Keratinocyte (primary cell): ENCODE data around the gene DHFR. TPM values are rescaled to one million over a fixed set of nuclear protein-coding genes. Genes with fewer than 3 reads are reported as not detected.

ENCODE experiments used
- DNase-seq: peaks from one replicate; pipeline ENCODE4 v3.0.0-alpha.2; 2011; ENCODE audit warnings: low read depth, missing footprints, low spot score
- FAIRE-seq: peaks from 2 replicates; lab custom pipeline; 2011; peaks lifted over from hg19 to GRCh38; lab: Jason Lieb, UNC
- H2AFZ ChIP-seq: 2 replicates; pipeline ENCODE4 v1.6.0; 2012; ENCODE audit warnings: low read length, control low read depth, inconsistent platforms; ENCODE audit not compliant: control insufficient read depth
- H3K27ac ChIP-seq: 2 replicates; pipeline ENCODE4 v1.5.1; 2011; ENCODE audit warnings: low read length; ENCODE audit not compliant: control insufficient read depth, insufficient read depth
- H3K27me3 ChIP-seq: 3 replicates; pipeline ENCODE4 v1.6.0; 2011; ENCODE audit warnings: low read length; ENCODE audit not compliant: control insufficient read depth, insufficient read depth; ENCODE audit errors: extremely low read depth
- H3K36me3 ChIP-seq, 2 experiments: 2 replicates in 1 of 2; 3 replicates in 1 of 2; pipeline ENCODE4 v1.5.1; 2011; ENCODE audit warnings: low read length in 2 of 2, mild to moderate bottlenecking in 1 of 2; ENCODE audit not compliant: control insufficient read depth in 2 of 2, insufficient read depth in 2 of 2; ENCODE audit errors: extremely low read depth in 1 of 2
- H3K4me1 ChIP-seq: 3 replicates; pipeline ENCODE4 v1.5.1; 2011; ENCODE audit warnings: low read length; ENCODE audit not compliant: control insufficient read depth, insufficient read depth; ENCODE audit errors: extremely low read depth
- H3K4me2 ChIP-seq: 3 replicates; pipeline ENCODE4 v1.6.0; 2011; ENCODE audit warnings: low read depth, low read length; ENCODE audit not compliant: control insufficient read depth, insufficient read depth; ENCODE audit errors: extremely low read depth
- H3K4me3 ChIP-seq, 3 experiments: fragments of 200-600 bp in 1 of 3; sonication (generic) in 1 of 3; 2 replicates in 2 of 3; 3 replicates in 1 of 3; pipeline ENCODE4 v1.5.1; 2011 to 2016; ENCODE audit warnings: low read length in 3 of 3, mild to moderate bottlenecking in 3 of 3, control low read depth in 2 of 3, inconsistent platforms in 1 of 3, low read depth in 1 of 3, mixed read lengths in 1 of 3, mixed run types in 1 of 3, moderate library complexity in 1 of 3; ENCODE audit not compliant: control insufficient read depth in 2 of 3, insufficient read depth in 2 of 3; ENCODE audit errors: extremely low read depth in 1 of 3
- H3K79me2 ChIP-seq: 2 replicates; pipeline ENCODE4 v1.6.0; 2012; ENCODE audit warnings: low read length; ENCODE audit not compliant: control insufficient read depth, insufficient read depth
- H3K9ac ChIP-seq: 3 replicates; pipeline ENCODE4 v1.6.0; 2011; ENCODE audit warnings: low read length; ENCODE audit not compliant: control insufficient read depth, insufficient read depth; ENCODE audit errors: extremely low read depth
- H3K9me1 ChIP-seq: 3 replicates; pipeline ENCODE4 v1.6.0; 2011; ENCODE audit warnings: low read length; ENCODE audit not compliant: control insufficient read depth, insufficient read depth; ENCODE audit errors: extremely low read depth
- H3K9me3 ChIP-seq: 2 replicates; pipeline ENCODE4 v1.5.1; 2012; ENCODE audit warnings: low read depth, low read length; ENCODE audit not compliant: control insufficient read depth
- H4K20me1 ChIP-seq: 3 replicates; pipeline ENCODE4 v1.6.0; 2011; ENCODE audit warnings: low read length; ENCODE audit not compliant: control insufficient read depth, insufficient read depth; ENCODE audit errors: extremely low read depth
- CTCF ChIP-seq, 3 experiments: IDR thresholded peaks in 1 of 3; conservative IDR thresholded peaks in 1 of 3; optimal IDR thresholded peaks in 1 of 3; 2 replicates in 2 of 3; 3 replicates in 1 of 3; pipeline versions ENCODE3 to v1.5.1; 2011; ENCODE audit warnings: low read length in 3 of 3, mild to moderate bottlenecking in 3 of 3, moderate library complexity in 2 of 3, control low read depth in 1 of 3, inconsistent platforms in 1 of 3; ENCODE audit not compliant: insufficient read depth in 2 of 3; ENCODE audit errors: extremely low read depth in 1 of 3
- EZH2 ChIP-seq: IDR thresholded peaks from one replicate; pipeline ENCODE4 v1.6.1; 2012; ENCODE audit warnings: inconsistent platforms, mild to moderate bottlenecking, low read length, moderate library complexity
- dilution Hi-C: fragments of 300-500 bp; cut with MboI; formaldehyde crosslinking; loops from one replicate; pipeline ENCODE4 v1.7.0; 2020; ENCODE audit warnings: low sequenced_read_pairs; ENCODE audit not compliant: extremely low pct_ligation_motif_present
- polyA plus RNA-seq, 5 experiments: library from polyadenylated mRNA; depleted of rRNA in 3 of 5; stranded (reverse) in 3 of 5; stranded (forward) in 1 of 5; unstranded in 1 of 5; fragments of >200 nt; gene quantifications; 1 replicate in 1 of 5; 2 replicates in 3 of 5; 3 replicates in 1 of 5; pipeline versions ENCODE4 v1.2.1 to v1.2.3, GENCODE V29; 2011 to 2012; ENCODE audit warnings: missing spikeins in 2 of 5, low read depth in 1 of 5, low replicate concordance in 1 of 5

Gene DHFR
- polyA plus RNA-seq, 1 donor (not counting 4 experiments of a cell fraction or from before 2014, with no cell fraction given), result 19.7 TPM

DNA sequence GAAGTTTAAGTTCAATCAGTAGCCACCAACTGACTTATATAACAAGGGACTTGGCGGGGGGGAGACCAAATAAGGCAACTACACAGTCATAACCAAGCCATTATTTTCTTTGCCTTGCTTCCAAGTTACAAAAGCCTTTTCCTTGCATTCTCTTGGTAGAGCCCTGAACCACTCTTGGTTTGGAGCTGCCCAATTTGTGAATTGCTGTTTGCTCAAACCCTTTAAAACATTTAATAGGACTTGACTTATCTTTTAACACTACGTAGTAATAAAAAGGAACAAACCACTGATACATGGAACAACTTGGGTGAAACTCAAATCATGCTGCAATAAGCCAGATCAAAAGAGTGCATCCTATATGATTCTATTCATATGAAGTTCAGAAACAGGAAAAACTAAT lies 32.0 kb downstream of the DHFR start:
- FAIRE-seq (no peak), DNase-seq (no peak)
- dilution Hi-C loops, result no loop called here
- Histone ChIP-seq H3K27ac (no peak overlapping the region), H3K9me1 (no peaks in the 10 kb centered on the region), H3K4me1 (no peaks in the 10 kb centered on the region), H3K9ac (no peak overlapping the region), H3K27me3 (no peaks in the 10 kb centered on the region), H3K9me3 (no peaks in the 10 kb centered on the region), H2AFZ (no peak overlapping the region), H4K20me1 (no peaks in the 10 kb centered on the region), H3K79me2 (no peaks in the 10 kb centered on the region), H3K4me3 (no peak overlapping the region), H3K36me3 (no peaks in the 10 kb centered on the region), H3K4me2 (no peak overlapping the region)
- TF ChIP-seq EZH2 (no peak), CTCF (optimal IDR thresholded peaks at IDR 0.05 in 1 of 3, IDR thresholded peaks at IDR 0.05 in 1 of 3, conservative IDR thresholded peaks at IDR 0.05 in 1 of 3; ENCODE audit: extremely low read depth in 1 of 3, insufficient read depth in 2 of 3, low read length in 3 of 3) (no peak)

- H3K79me2 ChIP-seq, result no peaks in the 10 kb centered on the region
- no peak overlapping the region for H3K9ac ChIP-seq
- no peaks in the 10 kb centered on the region for H3K9me1 ChIP-seq
- dilution Hi-C loops, result no loop called here
- no peaks in the 10 kb centered on the region for H4K20me1 ChIP-seq
- no peaks in the 10 kb centered on the region for H3K27me3 ChIP-seq
- H3K9me3 ChIP-seq, result no peaks in the 10 kb centered on the region
- no peak overlapping the region for H3K4me3 ChIP-seq
- H3K27ac ChIP-seq, result no peak overlapping the region
- DNase-seq (no peak), FAIRE-seq (no peak)
- TF ChIP-seq EZH2, result no peak
- no peak for TF ChIP-seq CTCF (optimal IDR thresholded peaks at IDR 0.05 in 1 of 3, IDR thresholded peaks at IDR 0.05 in 1 of 3, conservative IDR thresholded peaks at IDR 0.05 in 1 of 3; ENCODE audit: extremely low read depth in 1 of 3, insufficient read depth in 2 of 3, low read length in 3 of 3)
- no peaks in the 10 kb centered on the region for H3K36me3 ChIP-seq
- H2AFZ ChIP-seq, result no peak overlapping the region
- no peak overlapping the region for H3K4me2 ChIP-seq
- H3K4me1 ChIP-seq, result no peaks in the 10 kb centered on the region
These were observed 34.6 kb downstream of the DHFR start for GRCh38 chr5:80620211-80620610.
